Activated naive CD4-positive, alpha-beta T cell treated with anti-CD3 and anti-CD28 coated beads, Interleukin-2, amount 10 ng/mL, durations not matched to agents 7 days and 5 days (primary cell): ENCODE data around the gene PRKCB.
"Not testable (repeated sequence)": the region's sequence is repeated elsewhere in the genome, so short reads cannot be mapped to it uniquely, and the experiment has no call there.

ENCODE experiments used
- CTCF ChIA-PET: fragments of 350-600 bp; sonication (Branson Sonifier 250); formaldehyde crosslinking; loops from one replicate; lab custom pipeline; 2021; ENCODE audit warnings: antibody characterized with exemption; lab: Charles Lee
- DNase-seq: peaks from one replicate; pipeline ENCODE4 v3.0.0-alpha.2; 2020
- H3K27ac Mint-ChIP-seq: one replicate; pipeline ENCODE4 v1.8.0; 2021; ENCODE audit warnings: mild to moderate bottlenecking, moderate library complexity, mixed read lengths
- H3K27me3 Mint-ChIP-seq: one replicate; pipeline ENCODE4 v1.8.0; 2021; ENCODE audit warnings: mild to moderate bottlenecking, mixed read lengths
- H3K36me3 Mint-ChIP-seq: one replicate; pipeline ENCODE4 v1.8.0; 2021; ENCODE audit warnings: mixed read lengths
- H3K4me1 Mint-ChIP-seq: one replicate; pipeline ENCODE4 v1.8.0; 2021; ENCODE audit warnings: mixed read lengths
- H3K4me3 Mint-ChIP-seq: one replicate; pipeline ENCODE4 v1.8.0; 2021; ENCODE audit warnings: mild to moderate bottlenecking, moderate library complexity, mixed read lengths
- H3K9me3 Mint-ChIP-seq: one replicate; pipeline ENCODE4 v1.8.0; 2021; ENCODE audit warnings: mixed read lengths

PRKCB gene

GRCh38 chr16:24108090-24108489 is 272.3 kb downstream of the PRKCB start:
- CTCF ChIA-PET, H3K27ac Mint-ChIP-seq, DNase-seq, H3K9me3 Mint-ChIP-seq, H3K4me3 Mint-ChIP-seq, H3K4me1 Mint-ChIP-seq, H3K27me3 Mint-ChIP-seq: not testable (repeated sequence)
- peaks cover 15% of the 10 kb centered on the region for H3K36me3 Mint-ChIP-seq

GRCh38 chr16:24111724-24112302 is 276.0 kb downstream of the PRKCB start:
- Mint-ChIP-seq H3K4me1 (no peaks in the 10 kb centered on the region), H3K27ac (peak overlapping the region; percentile 19), H3K4me3 (no peak overlapping the region), H3K9me3 (peaks cover 4% of the 10 kb centered on the region), H3K27me3 (no peaks in the 10 kb centered on the region), H3K36me3 (peaks cover 11% of the 10 kb centered on the region)
- DNase-seq = no peak
- CTCF ChIA-PET = no interaction called here

GRCh38 chr16:24113115-24113745 is 277.4 kb downstream of the PRKCB start:
- H3K4me1 Mint-ChIP-seq = no peaks in the 10 kb centered on the region
- H3K4me3 Mint-ChIP-seq = no peak overlapping the region
- H3K27me3 Mint-ChIP-seq = no peaks in the 10 kb centered on the region
- peaks cover 4% of the 10 kb centered on the region for H3K9me3 Mint-ChIP-seq
- CTCF ChIA-PET = no interaction called here
- peaks cover 11% of the 10 kb centered on the region for H3K36me3 Mint-ChIP-seq
- no peak overlapping the region for H3K27ac Mint-ChIP-seq
- DNase-seq = no peak

GRCh38 chr16:24114876-24115275 is 279.1 kb downstream of the PRKCB start:
- no peak for DNase-seq
- no peaks in the 10 kb centered on the region for H3K4me1 Mint-ChIP-seq
- no peaks in the 10 kb centered on the region for H3K27me3 Mint-ChIP-seq
- H3K36me3 Mint-ChIP-seq = peaks cover 14% of the 10 kb centered on the region
- no peak overlapping the region for H3K4me3 Mint-ChIP-seq
- peaks cover 4% of the 10 kb centered on the region for H3K9me3 Mint-ChIP-seq
- CTCF ChIA-PET = no interaction called here
- no peak overlapping the region for H3K27ac Mint-ChIP-seq

GRCh38 chr16:24116046-24116776 is 280.4 kb downstream of the PRKCB start:
- CTCF ChIA-PET = no interaction called here
- Mint-ChIP-seq H3K36me3 (peaks cover 14% of the 10 kb centered on the region), H3K4me3 (no peak overlapping the region), H3K27ac (no peak overlapping the region), H3K4me1 (no peaks in the 10 kb centered on the region), H3K9me3 (peaks cover 4% of the 10 kb centered on the region), H3K27me3 (no peaks in the 10 kb centered on the region)
- no peak for DNase-seq

GRCh38 chr16:24116989-24117388 is 281.2 kb downstream of the PRKCB start:
- peaks cover 17% of the 10 kb centered on the region for H3K36me3 Mint-ChIP-seq
- H3K4me1 Mint-ChIP-seq = no peaks in the 10 kb centered on the region
- H3K9me3 Mint-ChIP-seq = peaks cover 4% of the 10 kb centered on the region
- no peaks in the 10 kb centered on the region for H3K27me3 Mint-ChIP-seq
- no peak for DNase-seq
- H3K4me3 Mint-ChIP-seq = no peak overlapping the region
- no peak overlapping the region for H3K27ac Mint-ChIP-seq
- CTCF ChIA-PET = no interaction called here

GRCh38 chr16:24117680-24118079 is 281.9 kb downstream of the PRKCB start:
- H3K27ac Mint-ChIP-seq = no peak overlapping the region
- H3K4me1 Mint-ChIP-seq = no peaks in the 10 kb centered on the region
- no peaks in the 10 kb centered on the region for H3K27me3 Mint-ChIP-seq
- peaks cover 4% of the 10 kb centered on the region for H3K9me3 Mint-ChIP-seq
- CTCF ChIA-PET = no interaction called here
- H3K36me3 Mint-ChIP-seq = peaks cover 19% of the 10 kb centered on the region
- no peak overlapping the region for H3K4me3 Mint-ChIP-seq
- DNase-seq = no peak

GRCh38 chr16:24118126-24118821 is 282.5 kb downstream of the PRKCB start:
- no peak for DNase-seq
- peaks cover 20% of the 10 kb centered on the region for H3K36me3 Mint-ChIP-seq
- H3K27me3 Mint-ChIP-seq = no peaks in the 10 kb centered on the region
- CTCF ChIA-PET = no interaction called here
- H3K27ac Mint-ChIP-seq = no peak overlapping the region
- H3K9me3 Mint-ChIP-seq = peaks cover 4% of the 10 kb centered on the region
- no peak overlapping the region for H3K4me3 Mint-ChIP-seq
- H3K4me1 Mint-ChIP-seq = no peaks in the 10 kb centered on the region

- Mint-ChIP-seq H3K4me3 (no peak overlapping the region), H3K4me1 (no peaks in the 10 kb centered on the region), H3K36me3 (peaks cover 31% of the 10 kb centered on the region), H3K9me3 (peaks cover 3% of the 10 kb centered on the region), H3K27me3 (no peaks in the 10 kb centered on the region), H3K27ac (no peak overlapping the region)
- CTCF ChIA-PET = no interaction called here
- no peak for DNase-seq
Observed at GRCh38 chr16:24119807-24120206, 284.0 kb downstream of the PRKCB start.

GRCh38 chr16:24123275-24123674 is 287.5 kb downstream of the PRKCB start:
- no peak for DNase-seq
- Mint-ChIP-seq H3K27ac (no peak overlapping the region), H3K36me3 (peaks cover 34% of the 10 kb centered on the region), H3K27me3 (no peaks in the 10 kb centered on the region), H3K4me3 (no peak overlapping the region), H3K9me3 (no peaks in the 10 kb centered on the region), H3K4me1 (no peaks in the 10 kb centered on the region)
- CTCF ChIA-PET = no interaction called here

GRCh38 chr16:24124291-24124690 is 288.5 kb downstream of the PRKCB start:
- Mint-ChIP-seq H3K4me3 (no peak overlapping the region), H3K4me1 (no peaks in the 10 kb centered on the region), H3K9me3 (no peaks in the 10 kb centered on the region), H3K27me3 (no peaks in the 10 kb centered on the region), H3K36me3 (peaks cover 33% of the 10 kb centered on the region), H3K27ac (no peak overlapping the region)
- CTCF ChIA-PET = no interaction called here
- no peak for DNase-seq

GRCh38 chr16:24125214-24125613 is 289.4 kb downstream of the PRKCB start:
- Mint-ChIP-seq H3K36me3 (peaks cover 37% of the 10 kb centered on the region), H3K27me3 (no peaks in the 10 kb centered on the region), H3K4me1 (no peaks in the 10 kb centered on the region), H3K9me3 (no peaks in the 10 kb centered on the region), H3K4me3 (no peak overlapping the region), H3K27ac (no peak overlapping the region)
- CTCF ChIA-PET = interaction anchor here (0.6 to 1.2 kb wide), 2 partner anchors 55 to 59 kb away, joined by 3 to 7 read pairs; no protein-coding TSS in a partner anchor
- no peak for DNase-seq

- Mint-ChIP-seq H3K27me3 (no peaks in the 10 kb centered on the region), H3K36me3 (peaks cover 26% of the 10 kb centered on the region), H3K9me3 (no peaks in the 10 kb centered on the region), H3K4me1 (no peaks in the 10 kb centered on the region), H3K4me3 (no peak overlapping the region), H3K27ac (no peak overlapping the region)
- CTCF ChIA-PET = interaction anchor here (1.4 kb wide), 1 partner anchor 53 kb away, joined by 4 read pairs; no protein-coding TSS in a partner anchor
- DNase-seq = no peak
Observed at GRCh38 chr16:24129412-24129918, 293.7 kb downstream of the PRKCB start.

- no peaks in the 10 kb centered on the region for H3K27me3 Mint-ChIP-seq
- H3K36me3 Mint-ChIP-seq = peaks cover 17% of the 10 kb centered on the region
- no peak overlapping the region for H3K4me3 Mint-ChIP-seq
- no peaks in the 10 kb centered on the region for H3K9me3 Mint-ChIP-seq
- H3K27ac Mint-ChIP-seq = no peak overlapping the region
- DNase-seq = no peak
- no peaks in the 10 kb centered on the region for H3K4me1 Mint-ChIP-seq
- CTCF ChIA-PET = interaction anchor here (1.1 to 1.4 kb wide), 2 partner anchors 54 to 62 kb away, joined by 3 to 4 read pairs; no protein-coding TSS in a partner anchor
Observed at GRCh38 chr16:24130494-24131085, 294.8 kb downstream of the PRKCB start.
